Breast epithelium (tissue), 4 donors: ENCODE data around the gene PRSS33. TPM values are rescaled to one million over a fixed set of nuclear protein-coding genes. Genes with fewer than 3 reads are reported as not detected.

Experiments used
- DNase-seq, 2 donors: peaks; one replicate each; pipeline ENCODE4 v3.0.0-alpha.2; 2019; ENCODE audit warnings: low spot score in 2 of 2
- H3K27ac ChIP-seq, 2 donors: fragments of 200-600 bp; sonication (generic) in 1 of 2; one replicate each; pipeline ENCODE4 v1.5.1; 2016 to 2019; ENCODE audit warnings: mild to moderate bottlenecking in 1 of 2
- H3K27me3 ChIP-seq, 2 donors: fragments of 200-600 bp; sonication (generic) in 1 of 2; one replicate each; pipeline versions ENCODE4 v1.5.1 to v1.6.0; 2017 to 2019; ENCODE audit warnings: control low read depth in 1 of 2, mild to moderate bottlenecking in 1 of 2
- H3K36me3 ChIP-seq: fragments of 200-600 bp; one replicate; pipeline ENCODE4 v1.5.1; 2019
- H3K4me1 ChIP-seq, 2 donors: fragments of 200-600 bp; sonication (generic); one replicate each; pipeline ENCODE4 v1.5.1; 2016 to 2019; ENCODE audit warnings: control low read depth in 1 of 2
- H3K4me3 ChIP-seq, 3 donors: fragments of 200-600 bp; sonication (generic); 1 replicate in 2 of 3; 2 replicates in 1 of 3; pipeline ENCODE4 v1.5.1; 2016 to 2019; ENCODE audit warnings: mild to moderate bottlenecking in 3 of 3, moderate library complexity in 2 of 3
- H3K9me3 ChIP-seq, 2 donors: fragments of 200-600 bp; sonication (generic) in 1 of 2; one replicate each; pipeline ENCODE4 v1.5.1; 2016 to 2019; ENCODE audit warnings: control low read depth in 1 of 2
- CTCF ChIP-seq, 3 donors: fragments of 450-650 bp; IDR thresholded peaks; one replicate each; pipeline ENCODE4 v1.5.1; 2016 to 2017; ENCODE audit warnings: antibody characterized with exemption in 3 of 3, mild to moderate bottlenecking in 3 of 3, moderate library complexity in 3 of 3
- POLR2A ChIP-seq: fragments of 450-650 bp; IDR thresholded peaks from one replicate; pipeline ENCODE4 v1.6.1; 2016; ENCODE audit warnings: antibody characterized with exemption, mild to moderate bottlenecking, moderate library complexity
- POLR2AphosphoS5 ChIP-seq, 3 donors: sonication (generic); formaldehyde crosslinking; IDR thresholded peaks; one replicate each; pipeline ENCODE4 v1.6.1; 2017; ENCODE audit warnings: antibody characterized with exemption in 3 of 3
- intact Hi-C: fragments of 100-400 bp; cut with DNase I; formaldehyde crosslinking; loops from one replicate; pipeline ENCODE4 v1.15.1; 2023; ENCODE audit warnings: low total_unique reads
- total RNA-seq, 3 donors: library from RNA; depleted of rRNA; stranded (reverse); fragments of >200 nt; gene quantifications; one replicate each; pipeline ENCODE4 v1.1.0, GENCODE V29; 2016

PRSS33 gene
- total RNA-seq, 3 donors from 2014 or later, result not detected

GRCh38 chr16:2734844-2735515, 52.4 kb downstream of the PRSS33 start:
- H3K4me3 ChIP-seq, result no peak overlapping the region
- no peak overlapping the region for H3K27ac ChIP-seq
- intact Hi-C loops, result no loop called here
- H3K4me1 ChIP-seq, result no peaks in the 10 kb centered on the region
- no peaks in the 10 kb centered on the region for H3K27me3 ChIP-seq
- H3K9me3 ChIP-seq, result no peaks in the 10 kb centered on the region
- no peaks in the 10 kb centered on the region for H3K36me3 ChIP-seq
- DNase-seq, result no peak
- no peak for TF ChIP-seq CTCF (IDR thresholded peaks at IDR 0.05)
- no peak for TF ChIP-seq POLR2AphosphoS5 (IDR thresholded peaks at IDR 0.05)
- no peak for TF ChIP-seq POLR2A

Other genes with a start within 250 kb of the PRSS33 start
- 10 to 100 TPM; 28.8 to 32.8 (median 29.4) TPM for gene PDPK1, start 249.5 kb downstream of the PRSS33 start, total RNA-seq
- 10 to 100 TPM in 2 of 3 donors, 1 to 10 TPM in 1; 8.6 to 19.6 (median 18.4) TPM for gene KCTD5, start 105.0 kb downstream of the PRSS33 start, total RNA-seq
- under 1 TPM in 1 of 3 donors, not detected in 2; 0.29 TPM for gene PRSS27, start 67.3 kb downstream of the PRSS33 start, total RNA-seq
- 100 to 1,000 TPM; 229 to 416 (median 388) TPM for gene SRRM2, start 34.9 kb downstream of the PRSS33 start, total RNA-seq
- 100 to 1,000 TPM; 147 to 292 (median 230) TPM for gene ELOB, start 10.3 kb downstream of the PRSS33 start, total RNA-seq
- gene PRSS41, start 10.9 kb upstream of the PRSS33 start, total RNA-seq, result not detected
- gene PRSS21, start 29.7 kb upstream of the PRSS33 start, total RNA-seq, result 1 to 10 TPM in 2 of 3 donors, not detected in 1; 2.9 to 4.9 TPM
- 10 to 100 TPM in 2 of 3 donors, not detected in 1; 24.6 to 46.5 TPM for gene ZG16B, start 42.7 kb upstream of the PRSS33 start, total RNA-seq
- 10 to 100 TPM in 2 of 3 donors, not detected in 1; 13.6 to 18.7 TPM for gene PRSS22, start 70.6 kb upstream of the PRSS33 start, total RNA-seq
- 10 to 100 TPM; 36.0 to 49.2 (median 47.9) TPM for gene FLYWCH2, start 95.7 kb upstream of the PRSS33 start, total RNA-seq
- gene FLYWCH1, start 124.4 kb upstream of the PRSS33 start, total RNA-seq, result 10 to 100 TPM; 28.0 to 30.9 (median 28.2) TPM
- under 1 TPM in 1 of 3 donors, not detected in 2; 0.33 TPM for gene KREMEN2, start 176.7 kb upstream of the PRSS33 start, total RNA-seq
- 1 to 10 TPM; 2.0 to 4.0 (median 3.7) TPM for gene PAQR4, start 181.8 kb upstream of the PRSS33 start, total RNA-seq
- 1 to 10 TPM in 1 of 3 donors, under 1 TPM in 2; 0.66 to 1.4 (median 0.73) TPM for gene PKMYT1, start 192.9 kb upstream of the PRSS33 start, total RNA-seq
- gene CLDN9, start 225.4 kb upstream of the PRSS33 start, total RNA-seq, result under 1 TPM in 1 of 3 donors, not detected in 2; 0.15 TPM
- not detected for gene CLDN6, start 230.6 kb upstream of the PRSS33 start, total RNA-seq
- gene TNFRSF12A, start 232.8 kb upstream of the PRSS33 start, total RNA-seq, result 10 to 100 TPM in 2 of 3 donors, 1 to 10 TPM in 1; 6.9 to 74.1 (median 36.7) TPM
- 10 to 100 TPM in 2 of 3 donors, 1 to 10 TPM in 1; 8.8 to 26.5 (median 17.3) TPM for gene HCFC1R1, start 236.4 kb upstream of the PRSS33 start, total RNA-seq
- gene THOC6, start 236.5 kb upstream of the PRSS33 start, total RNA-seq, result 10 to 100 TPM; 15.5 to 26.1 (median 18.4) TPM
- 10 to 100 TPM in 2 of 3 donors, not detected in 1; 31.5 to 50.1 TPM for gene BICDL2, start 249.4 kb upstream of the PRSS33 start, total RNA-seq